HG03139 (cell line): Measurements from ENCODE around the gene EIF4G2.
A peak's percentile ranks its signal among the peaks of the same experiment; 100 is the strongest.

Experiments used
- ATAC-seq: cut with Tn5 transposase; IDR thresholded peaks from one replicate; pipeline ENCODE4 v1.9.1; 2021; ENCODE audit not compliant: unreplicated experiment

EIF4G2 gene

GRCh38 chr11:10777806-10778205 is 30.9 kb downstream of the EIF4G2 start:
- no peak for ATAC-seq

GRCh38 chr11:10777393-10777793 is 31.3 kb downstream of the EIF4G2 start:
- no peak for ATAC-seq

GRCh38 chr11:10774811-10775210 is 33.9 kb downstream of the EIF4G2 start:
- ATAC-seq, result no peak

- no peak for ATAC-seq
Observed at GRCh38 chr11:10771457-10771856, 37.3 kb downstream of the EIF4G2 start.

- no peak for ATAC-seq
Observed at GRCh38 chr11:10770626-10771254, 38.0 kb downstream of the EIF4G2 start.

- no peak for ATAC-seq
Observed at GRCh38 chr11:10764412-10764811, 44.3 kb downstream of the EIF4G2 start.

GRCh38 chr11:10763766-10764165 is 45.0 kb downstream of the EIF4G2 start:
- ATAC-seq, result no peak

- peak; percentile 58 for ATAC-seq
Observed at GRCh38 chr11:10762913-10763421, 45.8 kb downstream of the EIF4G2 start.

GRCh38 chr11:10762185-10762584 is 46.5 kb downstream of the EIF4G2 start:
- ATAC-seq, result peak; percentile 65

- ATAC-seq, result no peak
Observed at GRCh38 chr11:10761085-10761698, 47.5 kb downstream of the EIF4G2 start.

- ATAC-seq, result no peak
Observed at GRCh38 chr11:10758957-10759356, 49.8 kb downstream of the EIF4G2 start.

GRCh38 chr11:10752486-10752885 is 56.2 kb downstream of the EIF4G2 start:
- ATAC-seq, result no peak

GRCh38 chr11:10752061-10752460 is 56.7 kb downstream of the EIF4G2 start:
- ATAC-seq, result no peak

- ATAC-seq, result peak; percentile 21
Observed at GRCh38 chr11:10751581-10751940, 57.2 kb downstream of the EIF4G2 start.

GRCh38 chr11:10750838-10751580 is 57.7 kb downstream of the EIF4G2 start, which contains the start of gene CTR9:
Gene CTR9 (plus strand): TSS chr11:10751246. CDS start chr11:10751413, 167 bp downstream.
- peak; percentile 87 for ATAC-seq

- ATAC-seq, result no peak
Observed at GRCh38 chr11:10749476-10749875, 59.2 kb downstream of the EIF4G2 start.

GRCh38 chr11:10747733-10748132 is 61.0 kb downstream of the EIF4G2 start:
- no peak for ATAC-seq
